Measurements from ENCODE around the gene MMRN2. TPM values are rescaled to one million over a fixed set of nuclear protein-coding genes. Genes with fewer than 3 reads are reported as not detected.
A peak's percentile ranks its signal among the peaks of the same experiment; 100 is the strongest.
"Not testable (repeated sequence)": the region's sequence is repeated elsewhere in the genome, so short reads cannot be mapped to it uniquely, and the experiment has no call there.

Gene MMRN2
- total RNA-seq, 2 donors from 2014 or later, result 6.0 to 7.8 TPM

DNA sequence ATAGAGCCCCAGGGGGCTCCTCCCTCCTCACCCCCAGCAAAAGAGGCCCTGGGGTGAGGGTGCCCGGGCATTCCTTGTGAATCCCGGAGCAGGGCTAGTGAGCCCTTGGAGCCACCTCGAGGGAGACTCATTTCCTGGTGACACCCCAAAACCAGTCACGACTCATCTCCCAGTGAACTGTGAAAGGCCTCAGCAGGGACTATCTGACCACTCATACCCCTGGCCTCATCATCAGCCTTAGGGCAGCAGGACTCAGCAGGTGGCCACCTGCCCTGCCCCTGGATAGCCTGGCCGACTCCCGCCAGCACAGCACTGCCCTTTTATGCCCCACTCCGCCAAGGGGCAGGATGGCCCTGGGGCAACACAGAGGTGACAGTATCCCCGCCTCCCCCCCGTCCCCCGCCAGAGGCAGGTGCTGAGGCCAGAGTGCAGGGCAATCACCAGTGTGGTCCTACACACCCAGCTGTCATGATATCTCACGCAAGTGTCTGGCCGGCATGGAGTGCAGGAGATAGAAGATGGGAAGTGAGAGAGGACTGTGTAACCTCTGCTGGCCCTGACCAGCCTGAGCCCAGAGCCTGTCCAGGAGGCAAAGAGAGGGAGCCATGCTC is 4.2 kb upstream of the MMRN2 start:
- DNase-seq, result peak in 1 of 2 donors; percentile 21
- ATAC-seq, result no peak
- intact Hi-C loops (cut with DNase I, micrococcal nuclease), result loop anchor here in 1 of 2 donors (10.0 kb wide), 1 partner anchor 277 kb away; no protein-coding TSS in a partner anchor

- intact Hi-C loops (cut with DNase I, micrococcal nuclease), result loop anchor here in 1 of 2 donors (10.0 kb wide), 1 partner anchor 276 kb away; no protein-coding TSS in a partner anchor
- ATAC-seq, result no peak
- peak; percentile 3 to 22 for DNase-seq
Observed at GRCh38 chr10:86960863-86961434, 3.5 kb upstream of the MMRN2 start.

DNA sequence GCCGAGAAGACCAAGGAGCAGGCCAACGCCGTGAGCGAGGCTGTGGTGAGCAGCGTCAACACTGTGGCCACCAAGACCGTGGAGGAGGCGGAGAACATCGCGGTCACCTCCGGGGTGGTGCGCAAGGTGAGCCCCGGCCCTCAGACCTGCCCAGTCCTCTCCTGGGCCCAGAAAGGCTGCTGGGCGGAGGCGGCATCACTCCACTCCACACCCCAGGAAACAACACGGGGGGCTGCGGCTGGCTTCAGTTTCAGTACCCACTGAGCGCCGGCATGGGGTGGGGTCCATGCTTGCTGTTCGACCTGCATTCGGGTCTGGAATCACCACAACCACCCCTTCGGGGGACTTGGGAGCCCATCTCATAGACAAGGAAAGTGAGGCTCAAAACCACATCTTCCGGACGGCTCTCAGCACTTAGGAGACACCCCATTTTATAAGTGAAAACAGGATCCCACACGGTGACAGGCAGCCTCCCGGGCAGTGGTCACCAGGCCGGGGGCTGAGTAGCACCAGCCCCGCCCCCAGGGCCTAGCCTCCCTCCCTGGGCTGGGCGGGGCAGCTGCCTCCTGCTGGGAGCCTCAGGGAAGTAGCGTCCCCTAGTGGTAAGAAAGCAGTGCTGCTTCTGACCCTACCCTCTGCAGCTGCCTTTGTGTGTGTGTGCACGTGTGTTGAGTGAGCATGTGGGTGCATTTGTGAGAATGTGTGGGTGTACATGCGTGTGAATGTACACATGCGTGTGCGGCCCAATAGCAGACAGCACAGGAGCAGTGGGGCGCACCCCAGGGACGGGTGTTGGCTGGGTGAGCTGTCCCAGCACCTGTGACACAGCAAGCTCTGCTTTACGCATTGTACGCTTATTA is 2.8 kb upstream of the MMRN2 start:
- ATAC-seq, result peak; percentile 82
- peak; percentile 32 to 61 for DNase-seq
- intact Hi-C loops (cut with DNase I, micrococcal nuclease), result loop anchor here in 1 of 2 donors (10.0 kb wide), 1 partner anchor 275 kb away; no protein-coding TSS in a partner anchor

DNA sequence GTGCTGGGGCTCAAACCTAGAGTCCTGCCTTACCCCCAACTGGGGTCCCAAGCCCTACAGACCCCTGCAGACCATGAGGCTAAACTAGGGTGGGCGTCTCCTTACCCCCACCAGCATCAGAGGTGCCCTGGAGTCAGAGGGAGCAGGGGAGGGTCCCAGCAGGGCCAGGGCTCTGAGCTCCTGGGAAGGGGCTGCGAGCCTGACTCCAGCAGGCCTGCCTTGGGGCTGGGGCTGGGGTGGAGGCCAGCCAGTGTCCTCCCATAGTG is 2.3 kb upstream of the MMRN2 start:
- DNase-seq (no peak), ATAC-seq (no peak)
- intact Hi-C loops (cut with DNase I, micrococcal nuclease), result loop anchor here in 1 of 2 donors (10.0 kb wide), 1 partner anchor 275 kb away; no protein-coding TSS in a partner anchor

DNA sequence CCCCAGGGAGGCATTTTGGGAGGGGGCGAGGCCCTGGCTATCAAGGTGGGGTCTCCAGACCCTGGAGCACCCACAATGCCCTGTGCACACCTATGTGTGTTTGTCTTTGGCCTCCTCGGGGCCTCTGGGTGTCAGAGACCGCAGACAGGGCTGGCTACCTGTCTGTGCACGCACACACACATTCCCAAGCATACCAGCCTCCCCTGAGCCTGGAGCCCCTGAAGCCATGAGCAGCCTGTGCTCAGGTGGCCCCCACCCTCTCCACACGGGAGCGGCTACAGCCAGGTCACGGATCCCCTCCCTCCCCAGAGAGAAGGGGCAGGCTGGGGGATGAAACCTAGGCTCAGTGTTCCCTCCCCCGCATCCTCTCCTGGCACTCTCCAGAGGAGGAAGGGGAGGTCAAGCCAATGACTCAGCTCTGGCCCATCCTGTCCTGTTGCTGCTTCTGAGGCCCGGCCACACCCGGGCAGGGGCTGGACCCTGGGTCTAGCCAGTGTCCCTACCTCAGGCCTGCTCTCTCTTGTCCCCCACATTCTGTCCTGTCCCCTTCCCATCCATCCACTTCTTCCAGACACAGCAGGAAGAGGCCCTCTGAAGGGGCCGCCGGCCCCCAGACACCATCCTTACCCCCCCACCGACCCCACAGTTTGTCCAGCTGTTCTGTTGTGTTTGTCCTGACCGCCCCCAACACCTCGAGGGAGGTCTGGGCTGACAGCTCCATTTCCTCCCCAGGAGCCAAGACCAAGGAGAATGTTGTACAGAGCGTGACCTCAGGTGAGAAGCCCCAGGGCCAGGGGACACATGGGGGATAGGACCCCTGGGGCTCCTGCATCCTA is 1.7 kb upstream of the MMRN2 start:
- peak; percentile 28 for ATAC-seq
- peak in 1 of 2 donors; percentile 29 for DNase-seq
- intact Hi-C loops (cut with DNase I, micrococcal nuclease), result no loop called here

DNA sequence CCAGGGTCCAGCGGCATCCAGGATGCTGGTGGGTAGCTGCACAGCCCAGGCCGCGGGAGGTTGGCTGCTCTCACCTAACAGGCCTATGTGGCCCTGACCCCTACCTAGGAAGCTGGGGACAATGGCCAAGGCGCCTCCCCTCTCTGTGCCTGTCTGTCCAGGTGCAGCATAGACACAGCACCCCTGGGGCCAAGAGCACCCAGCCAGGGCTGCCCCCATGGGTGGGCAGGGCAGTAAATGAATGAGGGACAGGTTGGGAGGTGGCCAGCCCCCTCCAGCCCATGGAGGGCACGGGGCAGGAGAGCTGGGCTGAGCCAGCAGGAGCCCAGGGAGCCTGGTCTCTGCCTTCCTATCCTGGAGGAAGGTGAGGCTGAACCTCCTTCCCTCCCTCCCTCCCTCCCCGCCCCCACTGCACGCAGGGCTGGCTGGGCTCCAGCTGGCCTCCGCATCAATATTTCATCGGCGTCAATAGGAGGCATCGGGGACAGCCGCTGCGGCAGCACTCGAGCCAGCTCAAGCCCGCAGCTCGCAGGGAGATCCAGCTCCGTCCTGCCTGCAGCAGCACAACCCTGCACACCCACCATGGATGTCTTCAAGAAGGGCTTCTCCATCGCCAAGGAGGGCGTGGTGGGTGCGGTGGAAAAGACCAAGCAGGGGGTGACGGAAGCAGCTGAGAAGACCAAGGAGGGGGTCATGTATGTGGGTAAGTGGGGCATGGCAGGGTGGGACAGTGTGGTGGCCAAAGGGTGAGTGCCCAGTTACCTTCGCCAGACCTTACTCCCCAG is 893 bp upstream of the MMRN2 start, which contains the start of gene SNCG:
Gene SNCG, plus strand, starts transcription at position 484 of the 785 bp plus-strand sequence. Its CDS starts 99 bp downstream, at position 583.
- no peak for ATAC-seq
- intact Hi-C loops (cut with DNase I, micrococcal nuclease), result no loop called here
- DNase-seq, result peak in 1 of 2 donors; percentile 27

DNA sequence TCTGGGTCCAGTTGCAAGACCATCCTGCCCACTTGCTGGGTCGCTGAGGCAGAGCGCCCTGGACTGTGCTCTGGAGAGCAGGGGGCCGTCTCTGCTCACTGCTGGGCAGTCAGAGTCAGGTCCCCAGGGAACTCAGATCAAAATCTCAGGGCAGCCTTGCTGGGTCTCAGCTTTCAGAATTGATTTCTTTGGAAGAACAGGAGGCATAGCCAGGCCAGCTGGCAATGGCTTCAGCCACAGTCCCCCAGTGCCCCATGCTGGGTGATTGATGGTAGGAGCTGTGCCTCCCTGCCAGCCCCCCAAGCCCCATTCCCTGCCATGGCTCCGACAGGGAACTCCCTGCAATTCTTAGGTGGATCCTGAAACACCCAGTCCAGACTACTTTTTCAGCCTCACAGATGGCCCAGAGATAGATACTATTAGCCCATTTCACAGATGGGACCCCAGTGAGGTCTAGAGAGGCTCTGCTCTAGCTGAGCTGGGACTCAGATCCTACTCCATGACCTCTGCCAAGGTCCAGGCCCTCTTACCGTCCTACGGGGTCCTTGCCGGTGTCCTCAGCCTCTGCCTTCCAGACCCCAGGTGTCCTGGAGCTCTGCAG is 467 bp downstream of the MMRN2 start:
- intact Hi-C loops (cut with DNase I, micrococcal nuclease), result no loop called here
- no peak for ATAC-seq
- peak in 1 of 2 donors; percentile 2 for DNase-seq

DNA sequence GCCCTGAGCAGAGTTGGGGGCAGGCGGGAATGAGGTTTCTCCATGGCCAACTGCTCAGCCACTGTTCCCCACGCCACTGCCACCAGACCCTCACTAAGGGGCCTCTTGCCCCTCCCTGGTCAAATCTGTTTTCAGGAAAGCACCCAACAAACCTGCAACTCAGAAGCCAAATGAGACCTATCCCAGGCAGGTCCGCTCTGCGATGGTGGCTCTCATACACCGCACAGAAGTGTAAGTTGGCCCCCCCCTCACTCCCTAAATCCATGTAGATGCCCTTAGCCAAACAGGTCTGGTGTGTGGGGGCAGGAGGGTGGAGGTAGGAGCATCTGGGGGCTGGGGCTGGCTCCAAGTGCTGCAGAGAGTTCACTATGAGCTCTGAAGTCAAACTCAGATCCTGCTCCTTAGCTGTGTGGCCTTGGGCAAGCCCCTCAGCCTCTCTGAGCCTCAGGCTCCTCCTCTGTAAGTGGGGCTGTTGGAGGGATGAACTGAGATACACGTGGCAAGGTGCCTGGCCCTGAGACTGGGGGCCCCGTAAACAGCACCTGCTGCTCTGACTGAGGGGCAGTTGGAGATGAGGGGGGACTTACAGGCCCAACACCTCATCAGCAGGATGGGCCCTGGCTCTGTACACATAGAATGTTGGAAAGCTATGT is 1.1 kb downstream of the MMRN2 start:
- DNase-seq, result peak; percentile 2 to 9
- no peak for ATAC-seq
- intact Hi-C loops (cut with DNase I, micrococcal nuclease), result no loop called here

- DNase-seq, result peak; percentile 3 to 18
- intact Hi-C loops (cut with DNase I, micrococcal nuclease), result no loop called here
- no peak for ATAC-seq
Observed at GRCh38 chr10:86955501-86956194, 1.8 kb downstream of the MMRN2 start.

- intact Hi-C loops (cut with DNase I, micrococcal nuclease), result no loop called here
- ATAC-seq, result no peak
- peak; percentile 2 to 14 for DNase-seq
Observed at GRCh38 chr10:86954681-86955500, 2.5 kb downstream of the MMRN2 start.

- DNase-seq, result peak in 1 of 2 donors; percentile 28
- intact Hi-C loops (cut with DNase I, micrococcal nuclease), result no loop called here
- ATAC-seq, result peak; percentile 80
Observed at GRCh38 chr10:86953747-86954680, 3.4 kb downstream of the MMRN2 start.

GRCh38 chr10:86952697-86953096 is 4.7 kb downstream of the MMRN2 start:
- intact Hi-C loops (cut with DNase I, micrococcal nuclease); DNase-seq: not testable (repeated sequence)

GRCh38 chr10:86952106-86952505 is 5.3 kb downstream of the MMRN2 start:
- intact Hi-C loops (cut with DNase I, micrococcal nuclease), result no loop called here
- DNase-seq, result peak in 1 of 2 donors; percentile 3

More at GRCh38 chr10:86952697-86953096, 4.7 kb downstream of the MMRN2 start:
- not testable (repeated sequence) for ATAC-seq

GRCh38 chr10:86951184-86951761 is 6.1 kb downstream of the MMRN2 start:
- intact Hi-C loops (cut with DNase I, micrococcal nuclease), result no loop called here
- DNase-seq, result peak in 1 of 2 donors; percentile 18
- ATAC-seq, result no peak

More at GRCh38 chr10:86952106-86952505, 5.3 kb downstream of the MMRN2 start:
- no peak for ATAC-seq
